GM13977 (cell line): Measurements from ENCODE around the gene GNA12.
A peak's percentile ranks its signal among the peaks of the same experiment; 100 is the strongest.

ENCODE experiments used
- DNase-seq: peaks from one replicate; pipeline ENCODE4 v3.0.0; 2012; ENCODE audit warnings: low spot score
- CTCF ChIP-seq: IDR thresholded peaks from 2 replicates; pipeline ENCODE4 v1.5.1; 2012; ENCODE audit warnings: mild to moderate bottlenecking, control low read depth; ENCODE audit not compliant: insufficient read depth; ENCODE audit errors: extremely low read depth, missing control alignments
- in situ Hi-C: fragments of 300-500 bp; cut with MboI; formaldehyde crosslinking; loops from one replicate; pipeline ENCODE4 v1.12.0; 2022; ENCODE audit warnings: low sequenced_read_pairs, low pct_unique_long_range_greater_than_20kb, mixed read lengths, inconsistent platforms; ENCODE audit not compliant: unreplicated experiment

GNA12 gene

GRCh38 chr7:2723138-2723850 is 120.8 kb downstream of the GNA12 start:
- TF ChIP-seq CTCF: no peak
- DNase-seq: no peak
- in situ Hi-C loops: no loop called here

- DNase-seq: no peak
- in situ Hi-C loops: no loop called here
- no peak for TF ChIP-seq CTCF
Observed at GRCh38 chr7:2722591-2722990, 121.5 kb downstream of the GNA12 start.

- in situ Hi-C loops: no loop called here
- TF ChIP-seq CTCF: no peak
- no peak for DNase-seq
Observed at GRCh38 chr7:2721842-2722241, 122.3 kb downstream of the GNA12 start.

GRCh38 chr7:2720024-2720423 is 124.1 kb downstream of the GNA12 start:
- TF ChIP-seq CTCF: no peak
- in situ Hi-C loops: no loop called here
- DNase-seq: no peak

GRCh38 chr7:2719007-2719406 is 125.1 kb downstream of the GNA12 start:
- peak; percentile 79 for DNase-seq
- in situ Hi-C loops: no loop called here

GRCh38 chr7:2718296-2718965 is 125.7 kb downstream of the GNA12 start:
- no peak for TF ChIP-seq CTCF
- no peak for DNase-seq
- in situ Hi-C loops: no loop called here

More at GRCh38 chr7:2719007-2719406, 125.1 kb downstream of the GNA12 start:
- TF ChIP-seq CTCF: peak; percentile 62
